HG03097 (cell line): ENCODE data around the gene MYO18B.

ENCODE experiments used
- ATAC-seq: cut with Tn5 transposase; IDR thresholded peaks from one replicate; pipeline ENCODE4 v1.9.1; 2021; ENCODE audit not compliant: unreplicated experiment, low FRiP score

The MYO18B gene

GRCh38 chr22:26025626-26026025 is 283.6 kb downstream of the MYO18B start:
- no peak for ATAC-seq

DNA sequence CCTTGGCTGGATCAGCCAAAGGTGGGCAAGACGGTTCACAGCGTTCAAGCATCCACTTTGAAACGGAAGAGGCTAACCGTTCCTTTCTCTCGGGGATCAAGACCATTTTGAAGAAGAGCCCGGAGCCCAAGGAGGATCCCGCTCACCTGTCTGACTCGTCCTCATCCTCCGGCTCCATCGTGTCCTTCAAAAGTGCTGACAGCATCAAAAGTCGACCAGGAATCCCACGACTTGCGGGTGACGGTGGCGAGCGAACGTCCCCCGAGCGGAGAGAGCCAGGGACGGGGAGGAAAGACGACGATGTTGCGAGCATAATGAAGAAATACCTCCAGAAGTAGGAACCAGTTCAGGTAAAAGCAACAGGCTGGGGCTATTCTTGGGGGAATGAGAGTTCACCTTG is 285.4 kb downstream of the MYO18B start:
- no peak for ATAC-seq

GRCh38 chr22:26031641-26032040 is 289.7 kb downstream of the MYO18B start:
- no peak for ATAC-seq

DNA sequence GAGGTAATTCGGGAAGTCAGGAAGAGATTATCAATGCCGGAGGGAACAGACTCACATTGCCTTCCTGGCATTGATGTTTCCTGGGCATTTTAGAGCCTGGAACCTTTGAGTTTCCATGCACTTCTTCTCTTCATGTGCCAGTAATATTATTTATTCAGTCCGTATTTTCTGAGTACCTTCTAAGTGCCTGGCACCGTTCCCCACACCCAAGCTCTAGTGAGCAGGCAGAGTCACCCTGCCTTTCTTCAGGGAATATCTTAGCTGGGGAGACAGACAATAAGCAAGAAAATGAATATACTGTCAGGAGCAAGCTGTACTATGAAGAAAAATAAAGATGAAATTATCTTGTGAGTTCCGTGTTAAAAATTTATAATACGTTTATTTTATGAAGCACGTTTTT is 291.1 kb downstream of the MYO18B start:
- ATAC-seq = no peak

GRCh38 chr22:26033586-26033985 is 291.6 kb downstream of the MYO18B start:
- no peak for ATAC-seq

- ATAC-seq = no peak
Measured at GRCh38 chr22:26035523-26035922, 293.5 kb downstream of the MYO18B start.

GRCh38 chr22:26038365-26038764 is 296.4 kb downstream of the MYO18B start:
- ATAC-seq = no peak

- ATAC-seq = no peak
Measured at GRCh38 chr22:26041931-26042330, 299.9 kb downstream of the MYO18B start.

GRCh38 chr22:26043031-26043430 is 301.0 kb downstream of the MYO18B start:
- ATAC-seq = no peak

GRCh38 chr22:26045051-26045450 is 303.1 kb downstream of the MYO18B start:
- no peak for ATAC-seq

DNA sequence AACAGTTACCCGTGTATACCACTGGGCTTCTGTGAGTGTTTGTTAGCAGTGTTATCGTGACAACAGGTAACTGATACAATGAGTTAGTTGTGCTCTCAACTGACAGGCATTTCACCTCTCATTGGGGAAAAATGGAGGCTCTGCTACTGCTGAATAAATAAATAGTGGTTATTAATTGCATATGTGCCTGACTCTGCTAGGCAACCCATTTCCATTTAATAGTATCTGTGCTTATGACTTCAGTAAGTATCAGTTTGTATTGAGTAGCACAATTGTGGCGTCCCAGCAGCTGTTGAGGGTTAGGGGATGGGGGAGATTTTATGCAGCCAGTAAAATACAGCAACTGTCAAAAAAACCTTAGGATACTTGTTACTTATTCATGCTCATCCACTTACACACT is 303.9 kb downstream of the MYO18B start:
- no peak for ATAC-seq

- no peak for ATAC-seq
Measured at GRCh38 chr22:26047516-26047915, 305.5 kb downstream of the MYO18B start.

GRCh38 chr22:26047920-26048319 is 305.9 kb downstream of the MYO18B start:
- no peak for ATAC-seq

DNA sequence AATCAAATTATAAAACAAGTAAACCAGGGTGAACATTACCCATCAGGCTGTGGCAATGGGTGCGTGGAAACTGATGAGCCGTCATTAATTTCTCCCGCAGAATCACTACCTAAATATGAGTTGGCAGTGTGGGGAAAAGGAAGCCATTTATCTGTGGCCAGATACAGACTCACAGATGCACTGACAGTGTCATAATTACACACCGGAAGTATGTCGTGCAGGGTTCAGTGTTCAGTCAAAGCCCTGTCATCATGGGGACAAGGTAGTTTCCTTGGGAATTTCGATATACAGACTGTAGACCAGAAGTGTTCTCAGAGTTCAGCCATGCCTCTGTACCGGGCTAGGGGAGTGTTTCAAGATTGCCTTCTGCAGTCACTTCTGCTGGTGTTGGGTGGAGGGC is 308.1 kb downstream of the MYO18B start:
- ATAC-seq = no peak

DNA sequence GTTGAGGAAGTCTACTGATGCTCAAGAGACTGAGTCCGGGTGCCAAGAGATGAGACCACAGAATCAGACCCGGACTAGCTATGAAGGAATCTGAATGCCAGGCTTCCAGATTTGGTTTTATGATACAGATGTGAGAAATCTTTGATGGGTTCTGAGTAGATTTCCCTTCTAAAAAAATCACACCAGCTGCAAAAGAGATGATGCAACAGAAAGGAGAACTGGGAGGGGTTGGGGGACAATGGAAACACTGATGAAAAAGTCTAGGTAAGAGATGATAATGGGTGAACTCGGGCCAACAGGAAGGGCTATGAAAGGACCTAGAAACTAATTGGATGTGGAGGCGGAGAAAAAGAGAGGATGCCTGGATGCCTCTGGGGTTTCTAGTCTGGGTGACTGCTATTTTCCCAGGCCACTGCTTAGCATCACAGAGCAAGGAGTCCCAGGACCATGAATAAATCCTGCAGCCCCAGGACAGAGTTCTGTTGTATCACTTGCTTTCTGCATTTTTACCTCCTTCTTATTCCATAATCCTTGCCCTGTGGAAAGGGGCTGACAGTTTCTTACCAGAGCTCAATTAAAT is 311.8 kb downstream of the MYO18B start:
- no peak for ATAC-seq

DNA sequence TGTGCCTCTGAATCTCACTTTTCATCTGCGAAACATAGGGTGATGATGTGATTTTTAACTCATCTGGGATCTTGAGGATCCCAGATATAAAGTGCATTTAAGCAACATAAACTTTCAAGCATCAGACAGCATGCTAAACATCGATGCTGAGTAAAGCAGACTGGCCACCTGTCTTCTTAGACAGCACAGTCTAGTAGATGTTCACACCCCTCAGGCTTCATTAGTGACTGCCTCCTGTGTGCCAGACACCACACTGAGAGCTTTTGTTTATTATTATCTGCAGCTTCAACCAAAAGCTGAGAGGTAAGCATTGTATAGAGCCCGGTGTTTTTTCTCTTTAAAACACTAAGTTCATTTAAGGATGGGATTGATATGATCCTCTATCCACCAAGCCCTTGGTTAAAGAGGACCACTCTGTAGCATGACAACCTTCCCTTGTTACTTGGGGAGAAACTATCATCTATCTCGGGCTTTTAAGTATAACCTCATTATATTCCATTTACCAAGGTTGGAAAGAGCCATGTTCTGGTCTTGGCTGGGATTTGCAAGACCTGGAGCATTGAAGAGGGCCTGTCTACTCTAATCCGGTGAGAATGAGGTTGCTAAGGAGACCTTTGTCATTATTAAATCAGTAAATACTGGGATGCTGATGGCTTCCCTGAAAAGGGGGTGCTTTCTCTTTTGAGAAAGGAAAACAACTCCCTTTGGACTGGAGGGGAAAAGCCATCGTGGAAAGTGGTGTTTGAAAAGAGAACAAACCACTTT is 313.0 kb downstream of the MYO18B start:
- ATAC-seq = no peak

DNA sequence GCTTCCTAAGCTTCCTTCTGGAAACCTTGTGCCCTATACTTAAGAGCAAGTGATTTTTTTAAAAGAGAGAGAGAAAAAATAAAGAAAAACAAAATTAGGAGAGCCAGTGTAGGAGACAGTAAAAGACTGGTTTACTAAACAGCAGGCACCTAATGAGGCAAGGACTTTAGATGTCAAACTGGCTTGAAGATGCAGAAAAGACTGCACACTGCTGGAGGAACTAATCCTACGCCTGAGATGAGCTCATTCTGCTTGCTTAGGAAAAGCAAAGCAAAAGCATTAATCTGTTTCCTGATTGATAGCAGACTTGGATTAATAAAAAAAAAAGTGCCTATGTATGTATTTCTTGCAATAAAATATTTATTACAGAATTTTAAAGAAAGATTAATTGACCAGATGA is 313.7 kb downstream of the MYO18B start:
- ATAC-seq = no peak

DNA sequence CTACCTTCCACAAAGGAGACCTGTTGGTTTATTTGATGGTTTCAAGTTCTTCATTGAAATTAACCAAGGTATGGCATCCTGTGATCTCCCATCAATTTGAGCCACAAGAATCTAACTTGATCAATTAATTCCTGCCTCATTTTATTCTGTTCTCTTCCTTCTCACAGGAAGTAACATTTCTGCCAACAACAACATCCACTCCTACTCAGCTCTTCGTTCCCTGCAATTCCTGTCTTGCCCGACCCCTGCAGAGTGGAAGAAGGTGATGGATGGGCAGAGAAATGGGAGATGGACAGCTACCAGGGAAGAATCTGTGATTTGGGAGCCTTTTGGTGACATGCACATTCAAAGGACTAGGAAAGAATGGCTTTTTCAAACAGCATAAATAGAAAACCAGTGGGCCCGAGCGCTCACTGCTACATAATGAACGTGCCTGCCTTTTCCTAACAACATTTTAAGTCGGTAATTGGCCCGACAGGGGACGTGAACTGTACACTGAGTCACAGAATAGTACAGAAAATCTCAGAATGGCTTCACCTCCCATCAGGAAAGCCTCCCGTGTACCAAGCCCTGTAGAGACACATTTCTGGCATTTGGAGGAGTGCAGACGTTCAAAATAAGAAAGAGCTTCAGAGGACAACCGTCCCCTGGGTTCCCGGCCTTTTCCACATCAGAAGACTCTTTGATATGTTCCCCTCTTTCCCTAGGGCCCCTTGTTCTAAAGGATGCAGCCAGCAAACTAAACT is 314.6 kb downstream of the MYO18B start:
- no peak for ATAC-seq

- no peak for ATAC-seq
Measured at GRCh38 chr22:26057731-26058130, 315.7 kb downstream of the MYO18B start.

- ATAC-seq = no peak
Measured at GRCh38 chr22:26064048-26064447, 322.1 kb downstream of the MYO18B start.

- ATAC-seq = no peak
Measured at GRCh38 chr22:26065847-26066246, 323.9 kb downstream of the MYO18B start.

DNA sequence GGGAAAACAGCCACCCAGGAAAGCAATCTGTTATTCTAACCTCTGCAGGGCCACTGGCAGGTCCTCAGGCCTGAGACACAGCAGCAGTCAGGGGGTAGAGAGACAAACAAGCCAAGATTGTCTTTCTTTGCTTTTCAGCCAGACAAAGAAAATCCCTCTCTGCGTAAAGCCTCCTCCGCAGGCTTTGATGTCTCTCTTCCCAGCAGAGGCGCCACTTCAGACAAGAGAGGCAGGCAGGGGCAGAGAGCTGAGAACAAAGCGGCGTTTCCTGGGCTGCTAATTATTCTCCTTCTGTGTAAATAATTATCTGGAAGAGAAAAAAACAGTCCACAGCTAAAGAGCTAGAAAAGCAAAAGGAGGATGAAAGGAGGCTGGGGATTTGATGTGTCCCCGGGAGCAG is 324.5 kb downstream of the MYO18B start:
- ATAC-seq = no peak
